Transverse colon (tissue), 4 donors: ENCODE measurements around the gene RHO. TPM values are rescaled to one million over a fixed set of nuclear protein-coding genes. Genes with fewer than 3 reads are reported as not detected.

Source experiments
- DNase-seq: peaks from one replicate; pipeline ENCODE4 v3.0.0-alpha.2; 2019
- H3K27ac ChIP-seq, 4 donors: fragments of 200-600 bp; sonication (generic); 2 replicates each; pipeline ENCODE4 v1.5.1; 2016 to 2018; ENCODE audit warnings: inconsistent platforms in 4 of 4
- H3K27me3 ChIP-seq: fragments of 200-600 bp; sonication (generic); 2 replicates; pipeline ENCODE4 v1.5.1; 2017; ENCODE audit warnings: inconsistent platforms
- H3K36me3 ChIP-seq, 4 donors: fragments of 200-600 bp; sonication (generic); 2 replicates each; pipeline ENCODE4 v1.5.1; 2017 to 2019; ENCODE audit warnings: inconsistent platforms in 4 of 4
- H3K4me1 ChIP-seq, 4 donors: fragments of 200-600 bp; sonication (generic); 2 replicates each; pipeline ENCODE4 v1.5.1; 2017 to 2020; ENCODE audit warnings: inconsistent platforms in 4 of 4
- H3K4me3 ChIP-seq, 4 donors: fragments of 200-600 bp; sonication (generic); 1 replicate in 1 of 4; 2 replicates in 3 of 4; pipeline versions ENCODE4 v1.5.1 to v1.6.1; 2017 to 2019; ENCODE audit warnings: inconsistent platforms in 4 of 4
- H3K9me3 ChIP-seq, 2 donors: fragments of 200-600 bp; sonication (generic); 2 replicates each; pipeline ENCODE4 v1.5.1; 2017 to 2019; ENCODE audit warnings: inconsistent platforms in 2 of 2
- CTCF ChIP-seq, 5 experiments: fragments of 200-600 bp in 3 of 5; fragments of 450-650 bp in 2 of 5; sonication (generic) in 3 of 5; IDR thresholded peaks; 1 replicate in 2 of 5; 2 replicates in 3 of 5; pipeline ENCODE4 v1.5.1; 2016 to 2017; ENCODE audit warnings: antibody characterized with exemption in 5 of 5, inconsistent platforms in 3 of 5, mild to moderate bottlenecking in 2 of 5, moderate library complexity in 1 of 5
- EP300 ChIP-seq: sonication (generic); formaldehyde crosslinking; IDR thresholded peaks from one replicate; pipeline ENCODE4 v1.6.1; 2017; ENCODE audit warnings: antibody characterized with exemption, low read depth
- POLR2A ChIP-seq: fragments of 450-650 bp; IDR thresholded peaks from one replicate; pipeline ENCODE4 v1.6.1; 2016; ENCODE audit warnings: antibody characterized with exemption, mild to moderate bottlenecking, moderate library complexity
- POLR2AphosphoS5 ChIP-seq, 3 donors: sonication (generic); formaldehyde crosslinking; IDR thresholded peaks; one replicate each; pipeline ENCODE4 v1.6.1; 2016; ENCODE audit warnings: antibody characterized with exemption in 3 of 3
- WGBS, 2 donors: methylation state at CpG; one replicate each; pipeline ENCODE4 v1.1.5; 2018; ENCODE audit warnings: low coverage in 1 of 2; 5-methylcytosine and 5-hydroxymethylcytosine counted together
- in situ Hi-C, 4 donors: fragments of 200-750 bp; cut with MboI; loops; one replicate each; pipeline versions ENCODE4 v1.15.0 to v1.15.1; 2017; ENCODE audit warnings: low sequenced_read_pairs in 3 of 4, low pct_ligation_motif_present in 1 of 4, low pct_unique_long_range_greater_than_20kb in 1 of 4
- intact Hi-C: fragments of 100-400 bp; cut with DNase I; formaldehyde crosslinking; loops from one replicate; pipeline ENCODE4 v1.15.1; 2023; ENCODE audit warnings: low total_unique reads
- total RNA-seq, 4 donors: library from RNA; depleted of rRNA; stranded (reverse); fragments of >200 nt; gene quantifications; one replicate each; pipeline ENCODE4 v1.1.0, GENCODE V29; 2016

RHO gene
- total RNA-seq, 4 donors from 2014 or later, result not detected

- Histone ChIP-seq H3K4me1 (no peaks in the 10 kb centered on the region), H3K27me3 (no peaks in the 10 kb centered on the region), H3K27ac (no peak overlapping the region), H3K36me3 (no peaks in the 10 kb centered on the region), H3K9me3 (no peaks in the 10 kb centered on the region), H3K4me3 (no peak overlapping the region)
- in situ Hi-C loops, result no loop called here
- intact Hi-C loops, result no loop called here
- WGBS, 2 donors, result 93% methylated on average over 13 of the region's 13 CpGs; no CpG with 5 or more reads in 1 of the 2 donors
- DNase-seq, result no peak
- no peak for TF ChIP-seq CTCF (IDR thresholded peaks at IDR 0.05)
- no peak for TF ChIP-seq POLR2A
- TF ChIP-seq EP300, result no peak
- no peak for TF ChIP-seq POLR2AphosphoS5 (IDR thresholded peaks at IDR 0.05)
Observed at GRCh38 chr3:129530821-129531220, 2.4 kb downstream of the RHO start.

GRCh38 chr3:129531699-129532098 lies 3.3 kb downstream of the RHO start:
- TF ChIP-seq CTCF (IDR thresholded peaks at IDR 0.05) (no peak), EP300 (no peak), POLR2AphosphoS5 (IDR thresholded peaks at IDR 0.05) (no peak), POLR2A (no peak)
- Histone ChIP-seq H3K36me3 (no peaks in the 10 kb centered on the region), H3K27me3 (no peaks in the 10 kb centered on the region), H3K4me3 (no peak overlapping the region), H3K4me1 (no peaks in the 10 kb centered on the region), H3K27ac (no peak overlapping the region), H3K9me3 (no peaks in the 10 kb centered on the region)
- DNase-seq, result no peak
- intact Hi-C loops, result no loop called here
- 88% methylated on average over 11 of the region's 11 CpGs; no CpG with 5 or more reads in 1 of the 2 donors for WGBS, 2 donors
- in situ Hi-C loops, result no loop called here

- intact Hi-C loops, result no loop called here
Observed at GRCh38 chr3:129532261-129532660, 3.8 kb downstream of the RHO start.

GRCh38 chr3:129533406-129533805 lies 5.0 kb downstream of the RHO start:
- no peak overlapping the region for H3K4me3 ChIP-seq
- no peaks in the 10 kb centered on the region for H3K36me3 ChIP-seq
- intact Hi-C loops (no loop called here), in situ Hi-C loops (no loop called here)
- WGBS, 2 donors, result 91% methylated on average over 16 of the region's 16 CpGs; no CpG with 5 or more reads in 1 of the 2 donors
- no peak for DNase-seq
- H3K4me1 ChIP-seq, result no peaks in the 10 kb centered on the region
- H3K27me3 ChIP-seq, result no peaks in the 10 kb centered on the region
- H3K9me3 ChIP-seq, result no peaks in the 10 kb centered on the region
- no peak overlapping the region for H3K27ac ChIP-seq
- no peak for TF ChIP-seq POLR2AphosphoS5 (IDR thresholded peaks at IDR 0.05)
- no peak for TF ChIP-seq POLR2A
- no peak for TF ChIP-seq EP300

More at GRCh38 chr3:129532261-129532660, 3.8 kb downstream of the RHO start:
- Histone ChIP-seq H3K9me3 (no peaks in the 10 kb centered on the region), H3K4me3 (no peak overlapping the region), H3K27me3 (no peaks in the 10 kb centered on the region), H3K36me3 (no peaks in the 10 kb centered on the region), H3K4me1 (no peaks in the 10 kb centered on the region), H3K27ac (no peak overlapping the region)
- TF ChIP-seq POLR2A, result no peak
- TF ChIP-seq POLR2AphosphoS5 (IDR thresholded peaks at IDR 0.05), result no peak
- TF ChIP-seq CTCF (IDR thresholded peaks at IDR 0.05), result no peak
- TF ChIP-seq EP300, result no peak
- 94% methylated on average over 20 of the region's 20 CpGs; no CpG with 5 or more reads in 1 of the 2 donors for WGBS, 2 donors
- DNase-seq, result no peak
- in situ Hi-C loops, result no loop called here
